Measurements from ENCODE around the gene F10. TPM values are rescaled to one million over a fixed set of nuclear protein-coding genes. Genes with fewer than 3 reads are reported as not detected.

Gene F10
- total and polyA plus RNA-seq, 2 donors (not counting 3 experiments of a cell fraction or from before 2014, with no cell fraction given): 0.25 TPM; not detected in 1

GRCh38 chr13:113105032-113105920 lies 17.3 kb upstream of the F10 start, which contains the start of gene F7:
F7 (plus strand) TSS chr13:113105791; CDS start chr13:113105842, 51 bp downstream.
- Histone ChIP-seq H2AFZ (ENCODE audit: low read depth, low read length) (no peak within 1 kb of the TSS), H3K27me3 (ENCODE audit: control insufficient read depth in 2 of 2, insufficient read depth in 2 of 2, low read length in 2 of 2) (peaks cover 8 to 12% of the 10 kb centered on the region in 2 experiments), H3K4me1 (ENCODE audit: control insufficient read depth, extremely low read depth, insufficient read depth, low read length) (no peaks in the 10 kb centered on the region), H3K4me3 (replicated peaks in 1 of 3; ENCODE audit: insufficient read depth in 1 of 3, low read depth in 1 of 3, low read length in 3 of 3) (no peak within 1 kb of the TSS), H3K27ac (ENCODE audit: insufficient read depth, low read depth, low read length) (no peak within 1 kb of the TSS), H3K4me2 (ENCODE audit: insufficient read depth, low read length) (no peak within 1 kb of the TSS), H3K9ac (replicated peaks; ENCODE audit: extremely low read depth, insufficient read depth, low read length) (no peak within 1 kb of the TSS), H3K79me2 (ENCODE audit: control insufficient read depth, insufficient read depth, low read length) (no peaks in the 10 kb centered on the region), H3K36me3 (ENCODE audit: control insufficient read depth in 2 of 2, extremely low read depth in 1 of 2, insufficient read depth in 2 of 2, low read length in 2 of 2) (no peaks in the 10 kb centered on the region), H4K20me1 (replicated peaks; ENCODE audit: control insufficient read depth, extremely low read depth, insufficient read depth, low read length) (no peaks in the 10 kb centered on the region), H3K9me1 (replicated peaks; ENCODE audit: control insufficient read depth, extremely low read depth, insufficient read depth, low read length) (no peaks in the 10 kb centered on the region), H3K9me3 (replicated peaks; ENCODE audit: control insufficient read depth, insufficient read depth, low read length) (no peaks in the 10 kb centered on the region)
- TF ChIP-seq FOS (IDR thresholded peaks at IDR 0.05; ENCODE audit: borderline replicate concordance, insufficient read depth, low read length) (no peak), JUN (IDR thresholded peaks at IDR 0.05; ENCODE audit: borderline replicate concordance, insufficient read depth, insufficient read length, low read depth) (no peak), EZH2 (IDR thresholded peaks at IDR 0.05; ENCODE audit: borderline replicate concordance, low read depth, low read length, severe bottlenecking) (no peak), CTCF (IDR thresholded peaks at IDR 0.05; ENCODE audit: extremely low read depth in 1 of 2, insufficient read depth in 1 of 2, low read depth in 1 of 2, low read length in 2 of 2) (no peak), MAX (IDR thresholded peaks at IDR 0.05; ENCODE audit: insufficient read depth, insufficient read length) (no peak), POLR2AphosphoS5 (IDR thresholded peaks at IDR 0.05; ENCODE audit: insufficient read depth, low read depth, low read length) (no peak), GATA2 (IDR thresholded peaks at IDR 0.05; ENCODE audit: insufficient read depth, insufficient read length, low read depth, low read length) (no peak), MYC (IDR thresholded peaks at IDR 0.05; ENCODE audit: low read depth, low read length) (no peak), POLR2A (IDR thresholded peaks at IDR 0.05; ENCODE audit: low read depth, low read length) (no peak)
- dilution Hi-C loops (cut with MboI; ENCODE audit: extremely low pct_ligation_motif_present, low sequenced_read_pairs): no loop called here
- intact Hi-C loops (cut with micrococcal nuclease): no loop called here
- CTCF ChIA-PET: interaction anchor here (1.4 kb wide), 1 partner anchor 76 kb away, joined by 4 read pairs; no protein-coding TSS in a partner anchor
- POLR2A ChIA-PET: no interaction called here
- FAIRE-seq: no peak
- DNase-seq (ENCODE audit: low read depth, low spot score): no peak
- BruUV-seq (replicated peaks): no TSS peak

Data from endothelial cell of umbilical vein (primary cell).